Hepatocyte (in vitro differentiated cells): ENCODE results near the gene KLHL21. TPM values are rescaled to one million over a fixed set of nuclear protein-coding genes. Genes with fewer than 3 reads are reported as not detected.

Source experiments
- DNase-seq: peaks from one replicate; pipeline ENCODE4 v3.0.0-alpha.2; 2016; ENCODE audit warnings: low spot score
- H2AFZ ChIP-seq: fragments of 200-600 bp; sonication (generic); 2 replicates; pipeline ENCODE4 v1.6.0; 2016; ENCODE audit warnings: antibody characterized with exemption, mild to moderate bottlenecking
- H3K27ac ChIP-seq: fragments of 200-600 bp; sonication (generic); 2 replicates; pipeline ENCODE4 v1.5.1; 2016; ENCODE audit warnings: mild to moderate bottlenecking
- H3K27me3 ChIP-seq: fragments of 200-600 bp; sonication (generic); 2 replicates; pipeline ENCODE4 v1.6.1; 2016
- H3K36me3 ChIP-seq: fragments of 200-600 bp; sonication (generic); replicated peaks from 2 replicates; pipeline ENCODE4 v1.5.1; 2016; ENCODE audit warnings: low read depth; ENCODE audit not compliant: insufficient read depth
- H3K4me1 ChIP-seq: fragments of 200-600 bp; sonication (generic); 2 replicates; pipeline ENCODE4 v1.5.1; 2016; ENCODE audit warnings: mild to moderate bottlenecking, moderate library complexity; ENCODE audit not compliant: insufficient read depth
- H3K4me2 ChIP-seq: fragments of 200-600 bp; sonication (generic); 2 replicates; pipeline ENCODE4 v1.6.0; 2016
- H3K4me3 ChIP-seq: fragments of 200-600 bp; sonication (generic); 2 replicates; pipeline ENCODE4 v1.5.1; 2016; ENCODE audit warnings: mild to moderate bottlenecking
- H3K79me2 ChIP-seq: fragments of 200-600 bp; sonication (generic); 2 replicates; pipeline ENCODE4 v1.6.0; 2017; ENCODE audit warnings: mild to moderate bottlenecking
- H3K9me2 ChIP-seq: fragments of 200-600 bp; sonication (generic); replicated peaks from 2 replicates; pipeline ENCODE4 v1.6.0; 2017; ENCODE audit warnings: mild to moderate bottlenecking; ENCODE audit not compliant: insufficient read depth
- H3K9me3 ChIP-seq: fragments of 200-600 bp; sonication (generic); 2 replicates; pipeline ENCODE4 v1.5.1; 2016; ENCODE audit warnings: low read depth, mild to moderate bottlenecking
- H4K20me1 ChIP-seq: fragments of 200-600 bp; sonication (generic); 2 replicates; pipeline ENCODE4 v1.6.0; 2016; ENCODE audit warnings: mild to moderate bottlenecking; ENCODE audit not compliant: insufficient read depth, poor library complexity, severe bottlenecking
- EZH2 ChIP-seq: fragments of 200-600 bp; sonication (generic); IDR thresholded peaks from 2 replicates; pipeline ENCODE4 v1.6.1; 2016; ENCODE audit warnings: antibody characterized with exemption, mild to moderate bottlenecking, borderline replicate concordance
- EZH2phosphoT487 ChIP-seq: fragments of 200-600 bp; sonication (generic); IDR thresholded peaks from one replicate; pipeline ENCODE4 v1.6.1; 2018; ENCODE audit warnings: antibody characterized with exemption, mild to moderate bottlenecking, low read depth, moderate library complexity; ENCODE audit not compliant: unreplicated experiment, severe bottlenecking
- WGBS: methylation state at CpG from one replicate; pipeline ENCODE4 v1.1.6; 2016; ENCODE audit warnings: low lambda C conversion rate; ENCODE audit errors: missing lambda C conversion rate; 5-methylcytosine and 5-hydroxymethylcytosine counted together
- polyA plus RNA-seq: library from polyadenylated mRNA; unstranded; fragments of >200 nt; fragmentation: Nextera tagmentation; extraction: Ambion mirVana; gene quantifications from 2 replicates; pipeline ENCODE4 v1.2.1, GENCODE V29; 2016
- total RNA-seq: library from RNA; depleted of rRNA; stranded (reverse); fragments of >200 nt; gene quantifications from 2 replicates; pipeline ENCODE4 v1.2.3, GENCODE V29; 2014
- TF ChIP-seq, protein P1 (sequence below): fragments of 200-600 bp; sonication (generic); IDR thresholded peaks from 2 replicates; pipeline ENCODE4 v1.5.1; 2016; ENCODE audit warnings: antibody characterized with exemption, mild to moderate bottlenecking; ENCODE audit not compliant: poor library complexity

KLHL21 gene
- total and polyA plus RNA-seq, 2 experiments from 2014 or later = 20.0 to 20.6 TPM

GRCh38 chr1:6582370-6582769 is 20.3 kb downstream of the KLHL21 start:
- Histone ChIP-seq H3K9me2 (no peaks in the 10 kb centered on the region), H3K36me3 (no peaks in the 10 kb centered on the region), H3K4me2 (peak overlapping the region; percentile 97), H3K9me3 (no peaks in the 10 kb centered on the region), H2AFZ (no peak overlapping the region), H4K20me1 (no peaks in the 10 kb centered on the region), H3K4me3 (no peak overlapping the region), H3K4me1 (peaks cover 35% of the 10 kb centered on the region), H3K27me3 (no peaks in the 10 kb centered on the region), H3K27ac (peak overlapping the region; percentile 70), H3K79me2 (peaks cover 40% of the 10 kb centered on the region)
- TF ChIP-seq, protein P1, sequence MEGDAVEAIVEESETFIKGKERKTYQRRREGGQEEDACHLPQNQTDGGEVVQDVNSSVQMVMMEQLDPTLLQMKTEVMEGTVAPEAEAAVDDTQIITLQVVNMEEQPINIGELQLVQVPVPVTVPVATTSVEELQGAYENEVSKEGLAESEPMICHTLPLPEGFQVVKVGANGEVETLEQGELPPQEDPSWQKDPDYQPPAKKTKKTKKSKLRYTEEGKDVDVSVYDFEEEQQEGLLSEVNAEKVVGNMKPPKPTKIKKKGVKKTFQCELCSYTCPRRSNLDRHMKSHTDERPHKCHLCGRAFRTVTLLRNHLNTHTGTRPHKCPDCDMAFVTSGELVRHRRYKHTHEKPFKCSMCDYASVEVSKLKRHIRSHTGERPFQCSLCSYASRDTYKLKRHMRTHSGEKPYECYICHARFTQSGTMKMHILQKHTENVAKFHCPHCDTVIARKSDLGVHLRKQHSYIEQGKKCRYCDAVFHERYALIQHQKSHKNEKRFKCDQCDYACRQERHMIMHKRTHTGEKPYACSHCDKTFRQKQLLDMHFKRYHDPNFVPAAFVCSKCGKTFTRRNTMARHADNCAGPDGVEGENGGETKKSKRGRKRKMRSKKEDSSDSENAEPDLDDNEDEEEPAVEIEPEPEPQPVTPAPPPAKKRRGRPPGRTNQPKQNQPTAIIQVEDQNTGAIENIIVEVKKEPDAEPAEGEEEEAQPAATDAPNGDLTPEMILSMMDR = no peak
- no peak for TF ChIP-seq EZH2phosphoT487
- no peak for TF ChIP-seq EZH2
- WGBS = 100% methylated on average over 1 of the region's 1 CpG
- DNase-seq = peak; percentile 82

DNA sequence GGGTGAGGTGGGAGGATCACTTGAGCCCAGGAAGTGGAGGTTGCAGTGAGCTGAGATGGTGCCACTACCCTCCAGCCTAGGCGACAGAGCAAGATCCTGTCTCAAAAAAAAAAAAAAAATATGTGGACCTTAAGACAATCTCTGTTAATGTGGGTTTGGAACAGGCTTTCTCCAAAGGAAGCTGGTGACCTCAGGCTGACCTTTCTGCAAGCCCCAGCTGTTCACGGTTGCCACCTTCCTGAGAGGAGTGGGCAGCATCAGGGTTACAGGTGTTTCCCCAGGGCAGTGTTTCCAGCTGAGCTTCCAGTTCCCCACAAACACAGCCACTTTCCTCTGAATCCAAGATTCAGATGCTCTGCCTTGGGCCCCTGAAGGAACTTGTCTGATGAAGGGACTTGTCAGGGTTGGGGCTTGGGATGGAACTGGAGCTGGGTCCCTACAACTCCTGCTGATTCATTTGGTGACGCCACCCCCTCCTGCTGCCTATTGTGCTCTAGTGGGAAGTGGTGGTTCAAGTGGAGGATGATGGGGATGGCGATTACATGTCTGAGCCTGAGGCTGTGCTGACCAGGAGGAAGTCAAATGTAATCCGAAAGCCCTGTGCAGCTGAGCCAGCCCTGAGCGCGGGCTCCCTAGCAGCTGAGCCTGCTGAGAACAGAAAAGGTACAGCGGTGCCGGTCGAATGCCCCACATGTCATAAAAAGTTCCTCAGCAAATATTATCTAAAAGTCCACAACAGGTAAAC is 20.9 kb downstream of the KLHL21 start:
- no peaks in the 10 kb centered on the region for H3K9me2 ChIP-seq
- H3K4me3 ChIP-seq = no peak overlapping the region
- peaks cover 40% of the 10 kb centered on the region for H3K79me2 ChIP-seq
- DNase-seq = peak; percentile 30
- TF ChIP-seq EZH2phosphoT487 (no peak), EZH2 (no peak)
- TF ChIP-seq, protein P1 = no peak
- H3K27ac ChIP-seq = peak overlapping the region; percentile 70
- peaks cover 35% of the 10 kb centered on the region for H3K4me1 ChIP-seq
- no peaks in the 10 kb centered on the region for H3K9me3 ChIP-seq
- 79% methylated on average over 10 of the region's 10 CpGs for WGBS
- H3K27me3 ChIP-seq = no peaks in the 10 kb centered on the region
- H2AFZ ChIP-seq = no peak overlapping the region
- peak overlapping the region; percentile 97 for H3K4me2 ChIP-seq
- H3K36me3 ChIP-seq = no peaks in the 10 kb centered on the region
- H4K20me1 ChIP-seq = no peaks in the 10 kb centered on the region

- peak; percentile 40 for DNase-seq
- no peaks in the 10 kb centered on the region for H3K9me3 ChIP-seq
- no peaks in the 10 kb centered on the region for H4K20me1 ChIP-seq
- no peaks in the 10 kb centered on the region for H3K9me2 ChIP-seq
- peak overlapping the region; percentile 70 for H3K27ac ChIP-seq
- 48% methylated on average over 19 of the region's 19 CpGs for WGBS
- peak overlapping the region; percentile 23 for H2AFZ ChIP-seq
- H3K4me2 ChIP-seq = peak overlapping the region; percentile 97
- no peaks in the 10 kb centered on the region for H3K27me3 ChIP-seq
- TF ChIP-seq EZH2phosphoT487 (no peak), EZH2 (no peak)
- TF ChIP-seq, protein P1 = no peak
- peaks cover 40% of the 10 kb centered on the region for H3K79me2 ChIP-seq
- peaks cover 35% of the 10 kb centered on the region for H3K4me1 ChIP-seq
- no peaks in the 10 kb centered on the region for H3K36me3 ChIP-seq
- peak overlapping the region; percentile 60 for H3K4me3 ChIP-seq
Observed at GRCh38 chr1:6580593-6581409, 21.9 kb downstream of the KLHL21 start.
